IMR-90 (cell line): ENCODE data around the gene IL15RA. TPM values are rescaled to one million over a fixed set of nuclear protein-coding genes. Genes with fewer than 3 reads are reported as not detected.

ENCODE experiments used
- ATAC-seq: fragments of 200-7000 bp; cut with Tn5 transposase; 2 replicates; pipeline ENCODE4 v1.9.1; 2020; ENCODE audit warnings: low read depth, mild to moderate bottlenecking, moderate library complexity
- BruUV-seq: library from RNA; stranded (reverse); fragments of 400-500 nt; replicated peaks from 2 replicates; lab custom pipeline; 2021; lab: Mats Ljungman, UMichigan
- CTCF ChIA-PET: fragments of 300-600 bp; formaldehyde crosslinking; extraction: SDS; loops from one replicate; lab custom pipeline; 2021; ENCODE audit warnings: antibody characterized with exemption; lab: Yijun Ruan, JAX
- POLR2A ChIA-PET: fragments of 300-600 bp; sonication (Branson Sonifier 250); formaldehyde crosslinking; loops from one replicate; lab custom pipeline; 2022; ENCODE audit warnings: antibody characterized with exemption; ENCODE audit not compliant: unreplicated experiment; lab: Charles Lee
- DNase-seq: peaks from one replicate; pipeline ENCODE4 v3.0.0; 2013
- H2AFZ ChIP-seq: replicated peaks from 2 replicates; pipeline ENCODE3; 2013; ENCODE audit warnings: low read length, mild to moderate bottlenecking; ENCODE audit not compliant: poor library complexity
- H2AK5ac ChIP-seq: 2 replicates; pipeline ENCODE4 v1.6.1; 2013; ENCODE audit warnings: low read depth, low read length, inconsistent platforms
- H2AK9ac ChIP-seq: replicated peaks from 2 replicates; pipeline ENCODE3; 2013; ENCODE audit warnings: mild to moderate bottlenecking, low read depth, low read length, moderate library complexity; ENCODE audit not compliant: poor library complexity
- H2BK120ac ChIP-seq: 2 replicates; pipeline ENCODE4 v1.6.1; 2013; ENCODE audit warnings: low read depth, low read length, inconsistent platforms
- H2BK15ac ChIP-seq: 3 replicates; pipeline ENCODE4 v1.6.1; 2013; ENCODE audit warnings: low read depth, low read length, inconsistent platforms
- H2BK20ac ChIP-seq: 2 replicates; pipeline ENCODE4 v1.6.1; 2013; ENCODE audit warnings: low read depth, mild to moderate bottlenecking, inconsistent platforms, low read length, moderate library complexity
- H2BK5ac ChIP-seq: 2 replicates; pipeline ENCODE4 v1.6.1; 2013; ENCODE audit warnings: mild to moderate bottlenecking, low read depth, low read length, inconsistent platforms; ENCODE audit not compliant: poor library complexity, severe bottlenecking
- H3K14ac ChIP-seq: replicated peaks from 2 replicates; pipeline ENCODE4 v1.6.1; 2013; ENCODE audit warnings: low read depth, low read length, inconsistent platforms
- H3K18ac ChIP-seq: 2 replicates; pipeline ENCODE4 v1.6.1; 2013; ENCODE audit warnings: low read depth, low read length, control low read depth
- H3K23ac ChIP-seq: 2 replicates; pipeline ENCODE4 v1.6.1; 2013; ENCODE audit warnings: low read depth, low read length, inconsistent platforms
- H3K27ac ChIP-seq: 2 replicates; pipeline ENCODE4 v1.5.1; 2013; ENCODE audit warnings: mild to moderate bottlenecking, control low read depth, low read length; ENCODE audit not compliant: insufficient read depth
- H3K27me3 ChIP-seq: 2 replicates; pipeline ENCODE4 v1.6.1; 2013; ENCODE audit warnings: low read length; ENCODE audit not compliant: control insufficient read depth, insufficient read depth
- H3K36me3 ChIP-seq: 2 replicates; pipeline ENCODE4 v1.6.1; 2013; ENCODE audit warnings: low read length, mixed read lengths; ENCODE audit not compliant: control insufficient read depth, insufficient read depth
- H3K4ac ChIP-seq: 2 replicates; pipeline ENCODE4 v1.6.1; 2013; ENCODE audit warnings: low read depth, low read length, inconsistent platforms
- H3K4me1 ChIP-seq: 2 replicates; pipeline ENCODE4 v1.6.1; 2013; ENCODE audit warnings: low read length, mixed read lengths; ENCODE audit not compliant: control insufficient read depth, insufficient read depth
- H3K4me2 ChIP-seq: 2 replicates; pipeline ENCODE4 v1.6.1; 2013; ENCODE audit warnings: low read depth, mild to moderate bottlenecking, control low read depth, low read length, moderate library complexity
- H3K4me3 ChIP-seq: 2 replicates; pipeline ENCODE4 v1.5.1; 2013; ENCODE audit warnings: low read depth, mild to moderate bottlenecking, control low read depth, low read length, moderate library complexity; ENCODE audit not compliant: insufficient read depth
- H3K56ac ChIP-seq: 2 replicates; pipeline ENCODE4 v1.6.1; 2013; ENCODE audit warnings: low read length, inconsistent platforms; ENCODE audit not compliant: insufficient read depth; ENCODE audit errors: extremely low read depth
- H3K79me1 ChIP-seq, 2 experiments: 2 replicates each; pipeline ENCODE4 v1.6.1; 2013; ENCODE audit warnings: low read length in 2 of 2, inconsistent platforms in 1 of 2, low read depth in 1 of 2
- H3K9ac ChIP-seq: 2 replicates; pipeline ENCODE4 v1.6.1; 2013; ENCODE audit warnings: low read depth, low read length, control low read depth
- H3K9me1 ChIP-seq: 2 replicates; pipeline ENCODE4 v1.6.1; 2013; ENCODE audit warnings: low read length, inconsistent platforms; ENCODE audit not compliant: insufficient read depth
- H3K9me3 ChIP-seq: 2 replicates; pipeline ENCODE4 v1.6.1; 2013; ENCODE audit warnings: low read length; ENCODE audit not compliant: control insufficient read depth, insufficient read depth
- H4K20me1 ChIP-seq: 2 replicates; pipeline ENCODE4 v1.6.1; 2013; ENCODE audit warnings: low read length, inconsistent platforms; ENCODE audit not compliant: insufficient read depth
- H4K5ac ChIP-seq: 2 replicates; pipeline ENCODE4 v1.6.1; 2013; ENCODE audit warnings: mild to moderate bottlenecking, low read depth, low read length, control low read depth
- H4K8ac ChIP-seq, 2 experiments: 2 replicates each; pipeline ENCODE4 v1.6.1; 2013; ENCODE audit warnings: low read depth in 2 of 2, low read length in 2 of 2, control low read depth in 1 of 2, inconsistent platforms in 1 of 2
- H4K91ac ChIP-seq: 2 replicates; pipeline ENCODE4 v1.6.1; 2013; ENCODE audit warnings: low read depth, low read length, inconsistent platforms; ENCODE audit not compliant: insufficient read depth
- BHLHE40 ChIP-seq: fragments of 150-350 bp; IDR thresholded peaks from 2 replicates; pipeline ENCODE4 v1.6.1; 2016; ENCODE audit warnings: mild to moderate bottlenecking, low read depth, low read length
- CEBPB ChIP-seq: IDR thresholded peaks from 2 replicates; pipeline ENCODE4 v1.6.1; 2012; ENCODE audit warnings: low read depth, low read length, improper control_type of control experiment
- ELK1 ChIP-seq: fragments of 150-350 bp; IDR thresholded peaks from 2 replicates; pipeline ENCODE4 v1.6.1; 2016; ENCODE audit warnings: low read depth, mild to moderate bottlenecking, low read length, moderate library complexity, borderline replicate concordance
- FOS ChIP-seq: fragments of 150-350 bp; IDR thresholded peaks from 2 replicates; pipeline ENCODE4 v1.6.1; 2016; ENCODE audit warnings: low read depth, low read length
- MAFK ChIP-seq: IDR thresholded peaks from 2 replicates; pipeline ENCODE4 v1.6.1; 2012; ENCODE audit warnings: low read depth, low read length, improper control_type of control experiment
- MAZ ChIP-seq: IDR thresholded peaks from 2 replicates; pipeline ENCODE4 v1.6.1; 2012; ENCODE audit warnings: low read depth, mild to moderate bottlenecking, low read length, improper control_type of control experiment, moderate library complexity, borderline replicate concordance
- MXI1 ChIP-seq: IDR thresholded peaks from 2 replicates; pipeline ENCODE4 v1.6.1; 2012; ENCODE audit warnings: low read depth, mild to moderate bottlenecking, low read length, moderate library complexity, borderline replicate concordance
- NFE2L2 ChIP-seq: fragments of 150-350 bp; IDR thresholded peaks from 2 replicates; pipeline ENCODE4 v1.6.1; 2016; ENCODE audit warnings: low read depth, mild to moderate bottlenecking, low read length
- POLR2A ChIP-seq: IDR thresholded peaks from 2 replicates; pipeline ENCODE4 v1.6.1; 2012; ENCODE audit warnings: mild to moderate bottlenecking, low read depth, low read length
- RAD21 ChIP-seq: IDR thresholded peaks from 2 replicates; pipeline ENCODE4 v1.6.1; 2012; ENCODE audit warnings: low read length, improper control_type of control experiment
- RCOR1 ChIP-seq: IDR thresholded peaks from 2 replicates; pipeline ENCODE4 v1.6.1; 2012; ENCODE audit warnings: mild to moderate bottlenecking, low read length, improper control_type of control experiment; ENCODE audit not compliant: insufficient replicate concordance
- SMC3 ChIP-seq: fragments of 150-350 bp; IDR thresholded peaks from 2 replicates; pipeline ENCODE4 v1.6.1; 2016; ENCODE audit warnings: low read depth, mild to moderate bottlenecking, antibody characterized with exemption, low read length, moderate library complexity
- USF2 ChIP-seq: fragments of 150-350 bp; IDR thresholded peaks from 2 replicates; pipeline ENCODE4 v1.6.1; 2017; ENCODE audit warnings: mild to moderate bottlenecking, antibody characterized with exemption, low read length, low read depth
- WGBS, 2 experiments: methylation state at CpG; one replicate each; pipeline versions ENCODE4 v1.1.5 to v1.1.7; 2013; ENCODE audit warnings: missing lambda C conversion rate in 2 of 2; ENCODE audit not compliant: insufficient read length in 1 of 2; ENCODE audit errors: extremely low coverage in 2 of 2; 5-methylcytosine and 5-hydroxymethylcytosine counted together
- dilution Hi-C: fragments of 300-500 bp; cut with HindIII; formaldehyde crosslinking; loops from one replicate; pipeline ENCODE4 v1.14.3; 2018; ENCODE audit warnings: low sequenced_read_pairs; ENCODE audit not compliant: unreplicated experiment
- in situ Hi-C: fragments of 300-500 bp; cut with MboI; formaldehyde crosslinking; loops from 3 replicates; pipeline ENCODE4 v1.14.3; 2019; ENCODE audit warnings: low sequenced_read_pairs, inconsistent platforms, mixed read lengths
- intact Hi-C: fragments of 100-400 bp; cut with micrococcal nuclease; formaldehyde crosslinking; loops from 2 replicates; pipeline ENCODE4 v1.10.0; 2022
- polyA plus RNA-seq, 3 experiments: library from polyadenylated mRNA; depleted of rRNA; stranded (reverse); fragments of >200 nt; gene quantifications; 2 replicates each; pipeline ENCODE4 v1.2.3, GENCODE V29; 2012; ENCODE audit warnings: low replicate concordance in 1 of 3
- total RNA-seq: library from RNA; depleted of rRNA; stranded (reverse); fragments of >200 nt; gene quantifications from 2 replicates; pipeline ENCODE4 v1.2.3, GENCODE V29; 2012

Gene IL15RA
- total and polyA plus RNA-seq, 2 of the 4 experiments (the other 2 are of a cell fraction) = 2.0 to 7.6 TPM

DNA sequence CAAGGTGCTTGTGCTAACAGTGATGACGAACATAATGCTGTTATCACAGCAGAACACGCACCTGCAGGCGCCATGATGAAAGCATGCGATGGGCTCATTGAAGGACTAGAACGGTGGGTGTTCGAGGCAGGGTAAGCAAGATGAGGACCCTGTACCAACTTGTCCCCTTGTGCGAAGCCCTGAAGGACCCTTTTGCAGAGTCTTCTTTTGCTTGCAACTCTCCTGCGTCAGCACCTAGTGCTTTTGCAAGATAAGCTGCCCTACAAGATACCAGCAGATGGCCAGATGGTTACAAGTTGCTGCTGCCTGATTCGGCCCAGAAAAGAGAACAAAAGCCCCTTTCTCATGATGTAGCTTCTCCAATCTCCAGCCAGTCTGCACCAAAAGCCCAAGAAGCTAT lies 4.2 kb upstream of the IL15RA start:
- H2BK120ac ChIP-seq = no peak overlapping the region
- H4K5ac ChIP-seq = no peak overlapping the region
- no peak overlapping the region for H3K18ac ChIP-seq
- H3K23ac ChIP-seq = no peak overlapping the region
- in situ Hi-C loops = no loop called here
- no peak overlapping the region for H3K56ac ChIP-seq
- POLR2A ChIA-PET = no interaction called here
- ATAC-seq (no peak), DNase-seq (no peak)
- no peak overlapping the region for H2BK15ac ChIP-seq
- no peaks in the 10 kb centered on the region; the same call in 1 of the 2 replicates for H3K9me1 ChIP-seq
- intact Hi-C loops = no loop called here
- H2AK9ac ChIP-seq = no peak overlapping the region
- H4K91ac ChIP-seq = no peak overlapping the region
- H3K27ac ChIP-seq = no peak overlapping the region
- H2AK5ac ChIP-seq = no peak overlapping the region
- H3K9me3 ChIP-seq = no peaks in the 10 kb centered on the region
- no peaks in the 10 kb centered on the region for H3K27me3 ChIP-seq
- BruUV-seq = no TSS peak
- CTCF ChIA-PET = no interaction called here
- peaks cover 3 to 4% of the 10 kb centered on the region in 2 experiments; a peak in 1 of 4 replicates for H3K79me1 ChIP-seq
- 91% methylated on average over 9 of the region's 9 CpGs; no CpG with 5 or more reads in 1 of the 2 experiments for WGBS, 2 experiments
- H2BK5ac ChIP-seq = no peak overlapping the region
- H2AFZ ChIP-seq = no peak overlapping the region
- no peaks in the 10 kb centered on the region for H4K20me1 ChIP-seq
- no peak overlapping the region for H3K4me2 ChIP-seq
- no peaks in the 10 kb centered on the region for H3K36me3 ChIP-seq
- H4K8ac ChIP-seq = no peak overlapping the region
- peaks cover 4% of the 10 kb centered on the region; the same call in 1 of the 2 replicates for H3K4me1 ChIP-seq
- no peak overlapping the region for H3K4ac ChIP-seq
- no peak overlapping the region for H2BK20ac ChIP-seq
- dilution Hi-C loops = no loop called here
- no peak overlapping the region for H3K9ac ChIP-seq
- H3K14ac ChIP-seq = no peak overlapping the region
- TF ChIP-seq ELK1 = no peak
- TF ChIP-seq MAZ = no peak
- TF ChIP-seq BHLHE40 = no peak
- TF ChIP-seq NFE2L2 = no peak
- no peak for TF ChIP-seq POLR2A
- no peak for TF ChIP-seq USF2
- no peak for TF ChIP-seq RCOR1
- no peak for TF ChIP-seq MAFK
- TF ChIP-seq SMC3 = no peak
- no peak for TF ChIP-seq RAD21
- TF ChIP-seq FOS = no peak
- no peak for TF ChIP-seq CEBPB
- no peak for TF ChIP-seq MXI1
- no peak overlapping the region for H3K4me3 ChIP-seq
